ENCODE measurements around the gene CAPN5.

- TF ChIP-seq CTCF (IDR thresholded peaks at IDR 0.05) = no peak
- no peak for TF ChIP-seq ZFX (IDR thresholded peaks at IDR 0.05; ENCODE audit: borderline replicate concordance)
These were observed 105.3 kb downstream of the CAPN5 start for GRCh38 chr11:77171885-77172665.
